ENCODE data around the gene AGAP1.
A peak's percentile ranks its signal among the peaks of the same experiment; 100 is the strongest.

The AGAP1 gene

DNA sequence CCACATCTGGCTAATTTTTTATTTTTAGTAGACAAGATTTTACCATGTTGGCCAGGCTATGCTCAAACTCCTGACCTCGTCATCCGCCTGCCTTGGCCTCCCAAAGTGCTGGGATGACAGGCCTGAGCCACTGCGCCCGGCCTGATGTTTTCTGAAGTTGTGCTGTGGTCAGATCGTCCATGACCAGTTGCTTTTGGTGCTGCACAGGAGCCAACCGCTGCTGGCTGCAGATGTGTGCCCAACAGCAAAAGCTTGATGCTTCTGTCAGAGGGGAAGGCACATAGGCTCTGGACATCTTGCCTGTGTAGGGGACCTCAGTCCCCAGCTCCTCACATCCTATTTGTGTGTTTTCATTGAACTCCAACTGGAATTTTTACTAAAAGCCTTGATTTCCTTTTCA lies 218.3 kb downstream of the AGAP1 start:
- TF ChIP-seq, protein P1, sequence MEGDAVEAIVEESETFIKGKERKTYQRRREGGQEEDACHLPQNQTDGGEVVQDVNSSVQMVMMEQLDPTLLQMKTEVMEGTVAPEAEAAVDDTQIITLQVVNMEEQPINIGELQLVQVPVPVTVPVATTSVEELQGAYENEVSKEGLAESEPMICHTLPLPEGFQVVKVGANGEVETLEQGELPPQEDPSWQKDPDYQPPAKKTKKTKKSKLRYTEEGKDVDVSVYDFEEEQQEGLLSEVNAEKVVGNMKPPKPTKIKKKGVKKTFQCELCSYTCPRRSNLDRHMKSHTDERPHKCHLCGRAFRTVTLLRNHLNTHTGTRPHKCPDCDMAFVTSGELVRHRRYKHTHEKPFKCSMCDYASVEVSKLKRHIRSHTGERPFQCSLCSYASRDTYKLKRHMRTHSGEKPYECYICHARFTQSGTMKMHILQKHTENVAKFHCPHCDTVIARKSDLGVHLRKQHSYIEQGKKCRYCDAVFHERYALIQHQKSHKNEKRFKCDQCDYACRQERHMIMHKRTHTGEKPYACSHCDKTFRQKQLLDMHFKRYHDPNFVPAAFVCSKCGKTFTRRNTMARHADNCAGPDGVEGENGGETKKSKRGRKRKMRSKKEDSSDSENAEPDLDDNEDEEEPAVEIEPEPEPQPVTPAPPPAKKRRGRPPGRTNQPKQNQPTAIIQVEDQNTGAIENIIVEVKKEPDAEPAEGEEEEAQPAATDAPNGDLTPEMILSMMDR (IDR thresholded peaks at IDR 0.05; ENCODE audit: low read depth, low read length): no peak
- DNase-seq (ENCODE audit: low read depth in 2 of 2): no peak
- no peak overlapping the region for H3K4me3 ChIP-seq (replicated peaks in 1 of 2; ENCODE audit: low read depth in 2 of 2, low read length in 2 of 2)

DNA sequence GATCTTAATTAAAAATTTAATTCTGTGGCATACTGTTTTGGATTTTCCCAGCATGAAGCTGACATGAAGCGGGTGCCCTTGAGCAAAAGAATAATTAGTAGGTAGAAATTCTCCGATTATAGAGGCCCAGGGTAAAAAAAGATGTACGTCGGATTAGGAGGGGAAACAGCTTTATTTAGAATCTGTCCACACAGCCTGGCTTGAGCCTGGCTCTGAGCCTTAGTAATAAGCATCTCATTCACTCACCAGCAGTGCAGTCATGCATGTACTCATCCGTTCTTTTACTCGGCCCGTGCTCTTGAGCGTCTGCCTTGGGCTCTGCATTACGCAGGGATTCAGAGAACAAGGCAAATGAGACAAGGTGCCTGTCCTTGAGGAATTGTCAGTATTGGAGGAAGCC lies 219.3 kb downstream of the AGAP1 start:
- DNase-seq (ENCODE audit: low read depth in 2 of 2): no peak
- TF ChIP-seq, protein P1 (IDR thresholded peaks at IDR 0.05; ENCODE audit: low read depth, low read length): no peak
- no peak overlapping the region for H3K4me3 ChIP-seq (replicated peaks in 1 of 2; ENCODE audit: low read depth in 2 of 2, low read length in 2 of 2)

DNA sequence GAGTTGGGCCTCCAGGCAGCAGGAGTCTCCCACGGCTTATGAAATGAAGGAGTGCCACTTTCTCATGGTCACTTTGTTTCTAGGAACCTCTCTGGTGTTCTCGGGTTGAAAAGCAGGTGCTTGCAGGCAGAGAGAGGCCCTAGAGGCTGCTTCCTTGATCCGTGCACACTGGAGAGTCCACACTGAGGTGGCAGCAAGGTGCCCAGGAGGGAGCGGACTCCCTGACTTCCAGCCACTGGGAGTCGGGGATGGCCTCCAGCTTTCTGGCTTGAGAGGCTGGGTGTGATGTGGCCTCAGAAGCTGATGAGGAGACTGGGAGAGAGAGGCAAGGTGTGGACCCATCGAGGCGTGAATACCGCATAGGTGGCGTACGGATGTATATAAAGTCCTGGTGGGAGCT lies 221.8 kb downstream of the AGAP1 start:
- TF ChIP-seq, protein P1 (IDR thresholded peaks at IDR 0.05; ENCODE audit: low read depth, low read length): no peak
- H3K4me3 ChIP-seq (replicated peaks in 1 of 2; ENCODE audit: low read depth in 2 of 2, low read length in 2 of 2): no peak overlapping the region
- no peak for DNase-seq (ENCODE audit: low read depth in 2 of 2)

- peak; percentile 8 to 11 for DNase-seq (ENCODE audit: low read depth in 2 of 2)
- TF ChIP-seq, protein P1 (IDR thresholded peaks at IDR 0.05; ENCODE audit: low read depth, low read length): no peak
- H3K4me3 ChIP-seq (replicated peaks in 1 of 2; ENCODE audit: low read depth in 2 of 2, low read length in 2 of 2): no peak overlapping the region
Observed at GRCh38 chr2:235716875-235717496, 223.1 kb downstream of the AGAP1 start.

DNA sequence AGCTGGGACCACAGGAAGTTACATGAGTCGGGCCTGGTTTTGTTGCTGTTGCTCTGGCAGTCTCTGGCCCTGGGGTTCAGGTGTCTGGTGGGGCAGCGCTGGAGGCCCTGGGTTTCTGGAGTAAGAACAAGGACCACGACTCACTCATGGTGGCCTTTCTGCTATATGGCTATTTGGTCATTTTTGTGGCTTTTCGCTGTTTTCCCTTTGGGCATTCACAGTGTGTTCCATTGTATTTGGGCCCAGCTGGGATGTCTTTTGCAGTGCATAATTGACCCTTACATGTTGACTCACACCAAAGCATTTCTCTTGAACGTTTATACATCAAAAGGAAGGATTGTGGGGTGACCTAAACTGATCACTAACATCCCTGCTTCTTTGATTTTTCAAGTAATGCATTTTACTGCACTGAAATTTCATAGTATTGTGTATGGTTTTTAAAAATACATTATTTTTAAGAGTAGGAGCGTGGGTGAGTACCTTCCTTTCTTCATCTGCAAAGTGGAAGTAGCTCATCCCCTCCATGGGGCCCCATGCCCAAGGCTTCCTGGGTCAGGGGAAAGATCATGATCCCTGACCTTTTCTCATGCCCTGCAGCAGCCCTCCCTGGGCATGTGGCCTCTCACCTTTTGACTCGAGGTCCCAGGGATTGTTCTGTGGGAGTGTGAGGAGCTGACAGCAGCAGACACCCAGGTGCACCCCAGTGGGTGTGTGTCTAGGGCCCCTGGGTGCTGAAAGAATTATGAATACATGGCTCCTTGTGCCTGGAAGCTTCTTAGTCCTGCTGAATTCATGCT lies 225.5 kb downstream of the AGAP1 start:
- peak in 1 of 2 donors; percentile 11 for DNase-seq (ENCODE audit: low read depth in 2 of 2)
- no peak overlapping the region for H3K4me3 ChIP-seq (replicated peaks in 1 of 2; ENCODE audit: low read depth in 2 of 2, low read length in 2 of 2)
- TF ChIP-seq, protein P1 (IDR thresholded peaks at IDR 0.05; ENCODE audit: low read depth, low read length): no peak

DNA sequence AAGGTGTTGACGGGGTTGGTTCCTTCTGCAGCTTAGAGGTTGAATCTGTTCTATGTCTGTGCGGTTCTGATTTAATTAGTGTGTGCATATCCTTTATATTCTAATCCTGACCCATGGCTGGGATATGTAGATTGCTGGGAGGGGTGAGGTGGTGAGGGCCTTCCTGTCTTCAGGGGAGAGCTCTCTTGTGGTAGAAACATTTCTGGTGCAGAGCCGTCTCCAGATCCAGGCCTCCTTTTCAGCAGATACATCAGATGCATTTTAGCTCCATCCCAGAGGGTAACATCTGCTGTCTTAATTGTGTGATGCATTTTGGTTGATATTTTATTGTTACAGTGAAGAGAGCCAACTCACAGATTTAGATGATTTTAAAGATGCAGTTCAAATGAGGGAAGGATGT lies 227.8 kb downstream of the AGAP1 start:
- TF ChIP-seq, protein P1 (IDR thresholded peaks at IDR 0.05; ENCODE audit: low read depth, low read length): no peak
- DNase-seq (ENCODE audit: low read depth in 2 of 2): no peak
- H3K4me3 ChIP-seq (replicated peaks in 1 of 2; ENCODE audit: low read depth in 2 of 2, low read length in 2 of 2): no peak overlapping the region

Data from cardiac fibroblast (primary cell).